GM21786 (cell line): Measurements from ENCODE around the gene ACOX3.
"Not testable (repeated sequence)": the region's sequence is repeated elsewhere in the genome, so short reads cannot be mapped to it uniquely, and the experiment has no call there.

ENCODE experiments used
- ATAC-seq: cut with Tn5 transposase; IDR thresholded peaks from one replicate; pipeline ENCODE4 v1.9.1; 2021; ENCODE audit not compliant: unreplicated experiment

ACOX3 gene

GRCh38 chr4:8343262-8343966, 97.1 kb downstream of the ACOX3 start:
- ATAC-seq: no peak

GRCh38 chr4:8342651-8343261, 97.8 kb downstream of the ACOX3 start:
- no peak for ATAC-seq

DNA sequence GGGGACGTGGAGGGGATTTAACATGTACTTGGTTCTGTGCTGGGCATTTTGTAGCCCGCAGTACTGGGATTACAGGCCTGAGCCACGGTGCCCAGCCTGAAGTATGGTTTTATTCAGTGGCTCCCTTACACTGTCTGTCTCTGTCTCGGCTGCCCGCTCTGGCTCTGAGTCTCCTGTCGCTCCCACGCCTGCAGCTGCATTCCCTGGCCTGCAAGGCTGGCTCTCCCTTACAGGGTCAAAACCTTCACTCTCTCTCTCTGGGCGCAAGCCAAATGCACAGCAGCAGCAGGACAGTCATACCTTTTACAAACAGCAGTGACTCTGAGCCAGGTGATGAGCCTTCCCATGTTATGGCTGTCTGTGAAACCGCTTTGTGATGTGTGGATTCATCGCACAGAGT, 98.8 kb downstream of the ACOX3 start:
- no peak for ATAC-seq

DNA sequence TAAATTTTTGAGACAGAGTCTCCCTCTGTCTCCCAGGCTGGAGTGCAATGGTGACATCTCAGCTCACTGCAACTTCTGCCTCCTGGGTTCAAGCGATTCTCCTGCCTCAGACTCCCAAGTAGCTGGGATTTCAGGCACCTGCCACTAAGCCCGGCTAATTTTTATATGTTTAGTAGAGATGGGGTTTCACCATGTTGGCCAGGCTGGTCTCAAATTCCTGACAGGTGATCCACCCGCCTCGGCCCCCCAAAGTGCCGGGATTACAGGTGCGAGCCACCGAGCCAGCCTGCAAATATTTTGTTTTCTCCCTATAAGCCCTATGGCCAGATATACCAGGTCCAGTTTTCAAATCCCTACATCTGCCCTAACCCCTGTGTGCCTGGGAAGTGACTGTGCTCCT, 99.2 kb downstream of the ACOX3 start:
- not testable (repeated sequence) for ATAC-seq

- no peak for ATAC-seq
Measured at GRCh38 chr4:8340781-8341241, 99.7 kb downstream of the ACOX3 start.

- no peak for ATAC-seq
Measured at GRCh38 chr4:8338351-8338961, 102.1 kb downstream of the ACOX3 start.

GRCh38 chr4:8336412-8337075, 104.0 kb downstream of the ACOX3 start:
- no peak for ATAC-seq

- ATAC-seq: no peak
Measured at GRCh38 chr4:8335848-8336247, 104.7 kb downstream of the ACOX3 start.

GRCh38 chr4:8334786-8335460, 105.6 kb downstream of the ACOX3 start:
- no peak for ATAC-seq

GRCh38 chr4:8333726-8334460, 106.6 kb downstream of the ACOX3 start:
- no peak for ATAC-seq

DNA sequence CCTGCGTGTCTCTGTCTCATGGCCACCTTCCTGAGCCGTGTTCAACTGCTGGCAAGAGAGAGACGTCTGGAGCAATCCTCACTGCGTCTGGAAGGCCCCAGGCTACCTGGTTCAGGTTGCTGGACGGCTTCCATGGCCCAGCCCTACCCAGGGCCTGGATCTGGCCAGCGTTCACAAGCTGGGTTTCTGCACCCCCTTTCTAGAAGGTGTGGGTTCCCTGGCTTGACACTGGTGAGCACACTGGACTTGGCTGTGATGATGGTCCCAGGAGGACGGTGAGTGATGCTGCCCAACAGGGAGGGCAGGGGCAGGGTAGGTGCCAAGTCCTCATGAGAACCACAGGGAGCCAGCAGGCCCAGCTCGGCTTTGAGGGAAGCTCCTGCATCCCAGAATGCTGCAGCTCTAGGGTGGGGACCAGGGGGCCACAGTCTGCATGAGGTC, 107.6 kb downstream of the ACOX3 start:
- ATAC-seq: no peak

DNA sequence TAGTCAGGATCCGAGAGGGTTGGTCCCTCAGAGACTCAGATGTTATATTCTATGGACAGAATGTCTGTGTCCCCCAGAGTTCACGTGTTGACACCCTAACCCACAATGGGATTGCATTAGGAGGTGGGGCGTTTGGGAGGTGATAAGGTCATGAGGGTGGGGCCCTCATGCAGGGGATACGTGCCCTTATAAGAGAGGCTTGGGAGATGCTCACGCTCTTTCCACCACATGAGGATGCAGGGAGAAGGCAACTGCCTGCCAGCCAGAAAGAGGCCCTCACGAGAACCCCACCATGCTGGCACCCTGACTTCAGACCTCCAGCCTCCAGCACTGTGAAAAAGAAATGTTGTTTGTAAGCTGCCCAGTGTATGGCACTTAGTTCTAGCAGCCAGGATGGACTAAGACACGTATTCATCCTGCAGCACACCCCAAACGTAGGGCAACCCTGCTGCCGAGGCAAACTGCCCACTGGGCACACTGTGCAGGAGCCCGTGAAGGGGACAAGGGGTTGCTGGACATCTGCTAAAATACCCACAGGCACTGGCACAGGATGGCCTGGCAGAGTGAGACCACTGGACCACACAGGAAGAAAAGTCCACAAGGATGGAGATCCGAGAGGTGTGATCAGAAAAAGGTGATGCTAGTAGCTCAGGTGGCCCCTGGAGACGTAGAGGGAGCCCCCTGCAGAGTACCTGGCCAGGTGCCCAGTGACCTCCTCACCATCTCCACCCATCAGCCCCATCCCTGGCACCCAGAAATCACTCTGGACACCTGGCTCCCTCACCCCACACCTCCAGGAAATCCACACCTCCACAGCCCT, 108.3 kb downstream of the ACOX3 start:
- no peak for ATAC-seq

DNA sequence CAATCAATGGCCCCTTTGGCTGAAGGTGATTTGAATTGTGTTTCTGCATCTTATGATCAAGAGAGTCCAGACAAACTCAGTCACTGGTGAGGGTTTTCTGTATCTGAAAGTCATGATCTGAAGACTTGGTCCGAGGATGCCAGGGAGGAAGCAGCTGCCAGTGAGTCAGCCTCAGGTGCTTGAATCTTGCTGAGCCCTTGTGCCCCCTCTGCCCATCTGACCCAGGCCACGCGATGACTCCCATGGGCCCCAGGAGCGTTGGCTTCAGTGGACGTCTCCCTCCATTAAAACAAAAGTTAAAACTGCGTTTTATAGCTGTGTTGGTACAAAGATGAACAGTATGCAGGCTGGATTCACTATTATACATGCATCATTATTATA, 109.0 kb downstream of the ACOX3 start:
- ATAC-seq: no peak

GRCh38 chr4:8330821-8331574, 109.5 kb downstream of the ACOX3 start:
- no peak for ATAC-seq

DNA sequence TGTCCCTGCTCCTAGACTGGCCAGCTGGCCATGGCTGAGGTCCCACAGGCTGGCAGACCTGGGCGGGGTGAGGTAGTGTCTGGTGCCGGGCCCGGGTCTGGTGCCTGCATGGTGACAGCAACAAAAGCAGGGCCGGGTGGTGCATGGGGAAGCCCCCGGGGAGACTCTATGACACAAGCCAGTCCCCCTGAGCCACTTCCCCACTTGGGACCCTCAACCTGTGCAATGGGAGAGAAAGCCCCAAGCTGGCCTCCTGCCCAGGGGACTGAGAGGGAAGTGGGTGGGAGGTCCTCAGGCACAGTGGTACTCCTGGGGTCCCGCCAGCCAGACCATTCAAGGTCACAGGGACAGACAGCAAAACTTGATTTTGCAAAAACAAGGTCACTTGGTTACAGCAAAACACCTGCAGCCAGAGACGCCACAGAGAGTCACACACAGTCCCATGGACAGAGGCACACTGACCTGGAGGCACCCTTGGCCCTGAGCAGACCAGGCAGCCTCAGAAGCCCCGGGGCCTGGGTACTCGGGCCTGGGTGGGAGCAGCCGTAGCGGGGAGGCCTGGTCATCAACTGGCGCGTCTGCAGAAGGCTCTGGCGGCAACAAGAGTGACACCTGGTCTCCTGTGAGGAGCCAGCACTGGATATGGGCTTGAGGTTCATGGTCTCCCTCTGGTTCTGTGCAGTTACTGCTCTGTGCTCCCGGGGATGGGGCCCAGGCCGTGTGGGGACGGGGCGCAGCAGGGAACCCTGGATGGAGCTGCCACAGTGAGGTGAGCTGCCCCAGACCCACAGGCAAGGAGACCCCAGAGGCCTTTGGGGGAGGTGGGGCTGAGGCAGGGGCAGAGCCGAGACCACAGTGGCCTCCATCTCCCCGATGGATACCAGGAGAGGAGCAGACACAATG, 110.4 kb downstream of the ACOX3 start:
- ATAC-seq: no peak

- ATAC-seq: no peak
Measured at GRCh38 chr4:8329560-8329858, 111.0 kb downstream of the ACOX3 start.

- no peak for ATAC-seq
Measured at GRCh38 chr4:8328866-8329559, 111.5 kb downstream of the ACOX3 start.

GRCh38 chr4:8328456-8328855, 112.1 kb downstream of the ACOX3 start:
- ATAC-seq: no peak
